Measurements from ENCODE around the gene MYH9.

The MYH9 gene

GRCh38 chr22:36365020-36365411 lies 22.8 kb downstream of the MYH9 start (continued):
- TF ChIP-seq PATZ1 (tag by site-specific recombination; IDR thresholded peaks at IDR 0.05) (peak; percentile 81), ZNF776 (tag by site-specific recombination; IDR thresholded peaks at IDR 0.05; ENCODE audit: borderline replicate concordance) (no peak), RBAK (tag by site-specific recombination; IDR thresholded peaks at IDR 0.05) (no peak), ZNF747 (tag by site-specific recombination; IDR thresholded peaks at IDR 0.05) (no peak), PRDM1 (tag by site-specific recombination; IDR thresholded peaks at IDR 0.05) (no peak), ZXDB (tag by site-specific recombination; IDR thresholded peaks at IDR 0.05) (peak; percentile 58; the same call in 1 of the 2 replicates), HOXD13 (CRISPR knock-in tag; IDR thresholded peaks at IDR 0.05; ENCODE audit: borderline replicate concordance) (no peak), ZBTB6 (tag by site-specific recombination; IDR thresholded peaks at IDR 0.05) (no peak), BCL6B (tag by site-specific recombination; IDR thresholded peaks at IDR 0.05) (no peak), ZNF830 (tag by site-specific recombination; IDR thresholded peaks at IDR 0.05; ENCODE audit: low read depth) (no peak), ZNF132 (tag by site-specific recombination; IDR thresholded peaks at IDR 0.05; ENCODE audit: borderline replicate concordance) (no peak), ZNF544 (tag by site-specific recombination; IDR thresholded peaks at IDR 0.05) (no peak), ZNF280D (tag by site-specific recombination; IDR thresholded peaks at IDR 0.05) (no peak), ZSCAN23 (tag by site-specific recombination; IDR thresholded peaks at IDR 0.05) (0 out of 2 replicates have a peak, but pooled peaks have one; percentile 8), GLIS1 (tag by site-specific recombination; IDR thresholded peaks at IDR 0.05) (peak; percentile 67), ZFP37 (tag by site-specific recombination; IDR thresholded peaks at IDR 0.05) (no peak), SCRT1 (tag by site-specific recombination; IDR thresholded peaks at IDR 0.05; ENCODE audit: borderline replicate concordance) (no peak), ZNF157 (tag by site-specific recombination; IDR thresholded peaks at IDR 0.05) (no peak), ZNF664 (tag by site-specific recombination; IDR thresholded peaks at IDR 0.05) (no peak), SALL2 (tag by site-specific recombination; IDR thresholded peaks at IDR 0.05; ENCODE audit: borderline replicate concordance) (no peak), INSM2 (tag by site-specific recombination; IDR thresholded peaks at IDR 0.05) (peak; percentile 84), ZNF23 (tag by site-specific recombination; IDR thresholded peaks at IDR 0.05; ENCODE audit: borderline replicate concordance) (no peak), ZNF488 (tag by site-specific recombination; IDR thresholded peaks at IDR 0.05) (no peak), ZBTB48 (tag by site-specific recombination; IDR thresholded peaks at IDR 0.05) (peak; percentile 57; the same call in 1 of the 2 replicates), ZNF580 (tag by site-specific recombination; IDR thresholded peaks at IDR 0.05) (no peak), ZNF707 (tag by site-specific recombination; IDR thresholded peaks at IDR 0.05) (no peak), ZNF629 (tag by site-specific recombination; IDR thresholded peaks at IDR 0.05) (peak; percentile 100), ZNF837 (tag by site-specific recombination; IDR thresholded peaks at IDR 0.05) (no peak), CTCF (tag by site-specific recombination; IDR thresholded peaks at IDR 0.05) (no peak), ZNF514 (tag by site-specific recombination; IDR thresholded peaks at IDR 0.05) (no peak)

All from HEK293 (cell line).